Inferior parietal cortex (tissue), 1 donor: Measurements from ENCODE around the gene ARID5A.

Experiments used
- DNase-seq: peaks from one replicate; pipeline ENCODE4 v3.0.0-alpha.2; 2016; ENCODE audit errors: extremely low spot score

ARID5A gene

GRCh38 chr2:96506016-96506906 is 30.3 kb upstream of the ARID5A start:
- no peak for DNase-seq

GRCh38 chr2:96506907-96507240 is 29.7 kb upstream of the ARID5A start:
- DNase-seq: no peak

GRCh38 chr2:96507957-96508520 is 28.5 kb upstream of the ARID5A start:
- peak; percentile 64 for DNase-seq

GRCh38 chr2:96508521-96509113 is 27.9 kb upstream of the ARID5A start:
- no peak for DNase-seq

GRCh38 chr2:96509114-96509846 is 27.3 kb upstream of the ARID5A start:
- peak; percentile 86 for DNase-seq

- DNase-seq: no peak
Measured at GRCh38 chr2:96509847-96510230, 26.7 kb upstream of the ARID5A start.

- DNase-seq: no peak
Measured at GRCh38 chr2:96510931-96511595, 25.5 kb upstream of the ARID5A start.

- DNase-seq: no peak
Measured at GRCh38 chr2:96511851-96512250, 24.7 kb upstream of the ARID5A start.

- DNase-seq: no peak
Measured at GRCh38 chr2:96512341-96512740, 24.2 kb upstream of the ARID5A start.

- DNase-seq: no peak
Measured at GRCh38 chr2:96514521-96514920, 22.0 kb upstream of the ARID5A start.

- no peak for DNase-seq
Measured at GRCh38 chr2:96517079-96517478, 19.5 kb upstream of the ARID5A start.

GRCh38 chr2:96520231-96520630 is 16.3 kb upstream of the ARID5A start:
- DNase-seq: no peak

GRCh38 chr2:96520697-96521096 is 15.9 kb upstream of the ARID5A start:
- DNase-seq: no peak

- no peak for DNase-seq
Measured at GRCh38 chr2:96521219-96521618, 15.3 kb upstream of the ARID5A start.

- DNase-seq: no peak
Measured at GRCh38 chr2:96522304-96523203, 14.0 kb upstream of the ARID5A start.

GRCh38 chr2:96523659-96524481 is 12.7 kb upstream of the ARID5A start:
- no peak for DNase-seq

GRCh38 chr2:96524482-96525210 is 11.9 kb upstream of the ARID5A start:
- DNase-seq: no peak

GRCh38 chr2:96525211-96525507 is 11.4 kb upstream of the ARID5A start:
- no peak for DNase-seq

GRCh38 chr2:96526101-96526591 is 10.4 kb upstream of the ARID5A start:
- DNase-seq: no peak
